GM21576 (cell line): ENCODE data around the gene SEMA5A.

ENCODE experiments used
- ATAC-seq: cut with Tn5 transposase; IDR thresholded peaks from one replicate; pipeline ENCODE4 v1.9.1; 2021; ENCODE audit warnings: mild to moderate bottlenecking, moderate library complexity; ENCODE audit not compliant: unreplicated experiment

The SEMA5A gene

GRCh38 chr5:9186069-9186468 is 359.8 kb downstream of the SEMA5A start:
- ATAC-seq, result no peak

GRCh38 chr5:9183992-9184391 is 361.9 kb downstream of the SEMA5A start:
- no peak for ATAC-seq

- ATAC-seq, result no peak
These were observed 362.8 kb downstream of the SEMA5A start for GRCh38 chr5:9182899-9183695.

GRCh38 chr5:9176641-9177040 is 369.2 kb downstream of the SEMA5A start:
- ATAC-seq, result no peak

GRCh38 chr5:9174446-9174845 is 371.4 kb downstream of the SEMA5A start:
- no peak for ATAC-seq

- ATAC-seq, result no peak
These were observed 372.4 kb downstream of the SEMA5A start for GRCh38 chr5:9173281-9174048.

- no peak for ATAC-seq
These were observed 375.8 kb downstream of the SEMA5A start for GRCh38 chr5:9170026-9170425.

- ATAC-seq, result no peak
These were observed 376.3 kb downstream of the SEMA5A start for GRCh38 chr5:9169557-9169902.

GRCh38 chr5:9168791-9169556 is 376.9 kb downstream of the SEMA5A start:
- ATAC-seq, result no peak

GRCh38 chr5:9166202-9167112 is 379.4 kb downstream of the SEMA5A start:
- no peak for ATAC-seq

GRCh38 chr5:9165546-9165945 is 380.3 kb downstream of the SEMA5A start:
- no peak for ATAC-seq

- no peak for ATAC-seq
These were observed 385.1 kb downstream of the SEMA5A start for GRCh38 chr5:9160747-9161146.

- no peak for ATAC-seq
These were observed 388.1 kb downstream of the SEMA5A start for GRCh38 chr5:9157811-9158210.

GRCh38 chr5:9157020-9157419 is 388.9 kb downstream of the SEMA5A start:
- no peak for ATAC-seq

GRCh38 chr5:9156282-9156681 is 389.6 kb downstream of the SEMA5A start:
- ATAC-seq, result no peak

- no peak for ATAC-seq
These were observed 394.0 kb downstream of the SEMA5A start for GRCh38 chr5:9151684-9152427.

GRCh38 chr5:9149988-9150387 is 395.9 kb downstream of the SEMA5A start:
- ATAC-seq, result no peak

GRCh38 chr5:9148242-9148641 is 397.6 kb downstream of the SEMA5A start:
- ATAC-seq, result no peak

- ATAC-seq, result no peak
These were observed 405.2 kb downstream of the SEMA5A start for GRCh38 chr5:9140711-9141110.

- no peak for ATAC-seq
These were observed 405.7 kb downstream of the SEMA5A start for GRCh38 chr5:9140202-9140601.
